Liver (tissue), 9 donors: ENCODE results near the gene RTN4RL1. TPM values are rescaled to one million over a fixed set of nuclear protein-coding genes. Genes with fewer than 3 reads are reported as not detected.

ENCODE experiments used
- DNase-seq: peaks from one replicate; pipeline ENCODE4 v3.0.0-alpha.2; 2017; ENCODE audit warnings: low spot score
- H3K27ac ChIP-seq, 2 donors: one replicate each; pipeline ENCODE4 v1.7.0; 2013; ENCODE audit warnings: inconsistent platforms in 2 of 2, low read length in 2 of 2, control low read depth in 1 of 2, low read depth in 1 of 2, mild to moderate bottlenecking in 1 of 2
- H3K27me3 ChIP-seq, 4 donors: one replicate each; pipeline versions ENCODE4 v1.6.1 to v1.7.0; 2013; ENCODE audit warnings: low read length in 3 of 4, inconsistent platforms in 1 of 4, mild to moderate bottlenecking in 1 of 4, moderate library complexity in 1 of 4; ENCODE audit not compliant: control insufficient read depth in 4 of 4, insufficient read depth in 4 of 4
- H3K36me3 ChIP-seq, 4 donors: one replicate each; pipeline versions ENCODE4 v1.6.1 to v1.7.0; 2013; ENCODE audit warnings: low read length in 3 of 4, mild to moderate bottlenecking in 3 of 4, low read depth in 1 of 4, moderate library complexity in 1 of 4; ENCODE audit not compliant: control insufficient read depth in 4 of 4, insufficient read depth in 3 of 4
- H3K4me1 ChIP-seq, 4 donors: one replicate each; pipeline versions ENCODE4 v1.6.1 to v1.7.0; 2013; ENCODE audit warnings: low read length in 3 of 4, mild to moderate bottlenecking in 3 of 4, moderate library complexity in 1 of 4; ENCODE audit not compliant: control insufficient read depth in 4 of 4, insufficient read depth in 4 of 4
- H3K4me3 ChIP-seq, 3 donors: one replicate each; pipeline versions ENCODE4 v1.6.1 to v1.7.0; 2013; ENCODE audit warnings: low read length in 3 of 3, control low read depth in 1 of 3, low read depth in 1 of 3, mild to moderate bottlenecking in 1 of 3
- H3K9ac ChIP-seq, 2 donors: one replicate each; pipeline ENCODE4 v1.7.0; 2013; ENCODE audit warnings: low read length in 2 of 2, mild to moderate bottlenecking in 2 of 2, moderate library complexity in 2 of 2, control low read depth in 1 of 2, low read depth in 1 of 2
- H3K9me3 ChIP-seq, 4 donors: one replicate each; pipeline versions ENCODE4 v1.6.1 to v1.7.0; 2013; ENCODE audit warnings: low read length in 3 of 4; ENCODE audit not compliant: control insufficient read depth in 4 of 4
- ATF3 ChIP-seq: IDR thresholded peaks from 2 replicates; pipeline ENCODE4 v1.6.1; 2016; ENCODE audit warnings: antibody characterized with exemption
- EGR1 ChIP-seq, 2 donors: IDR thresholded peaks; 2 replicates each; pipeline ENCODE4 v1.6.1; 2016 to 2018; ENCODE audit warnings: antibody characterized with exemption in 2 of 2, low read depth in 2 of 2
- FOXA1 ChIP-seq: IDR thresholded peaks from 2 replicates; pipeline ENCODE4 v1.6.1; 2016; ENCODE audit warnings: antibody characterized with exemption
- FOXA2 ChIP-seq: IDR thresholded peaks from 2 replicates; pipeline ENCODE4 v1.6.1; 2016; ENCODE audit warnings: antibody characterized with exemption
- GABPA ChIP-seq, 2 donors: IDR thresholded peaks in 1 of 2; conservative IDR thresholded peaks in 1 of 2; 2 replicates each; pipeline ENCODE4 v1.6.1; 2016; ENCODE audit warnings: antibody characterized with exemption in 2 of 2, mild to moderate bottlenecking in 1 of 2, moderate library complexity in 1 of 2
- HNF4A ChIP-seq, 2 donors: conservative IDR thresholded peaks; 2 replicates each; pipeline ENCODE4 v1.6.1; 2016; ENCODE audit warnings: antibody characterized with exemption in 2 of 2, mild to moderate bottlenecking in 2 of 2
- HNF4G ChIP-seq: IDR thresholded peaks from 2 replicates; pipeline ENCODE4 v1.6.1; 2016; ENCODE audit warnings: antibody characterized with exemption
- JUND ChIP-seq, 2 donors: IDR thresholded peaks; 2 replicates each; pipeline ENCODE4 v1.6.1; 2016; ENCODE audit warnings: antibody characterized with exemption in 2 of 2
- MAX ChIP-seq: IDR thresholded peaks from 2 replicates; pipeline ENCODE4 v1.6.1; 2016; ENCODE audit warnings: antibody characterized with exemption
- NR2F2 ChIP-seq: IDR thresholded peaks from 2 replicates; pipeline ENCODE4 v1.6.1; 2016; ENCODE audit warnings: antibody characterized with exemption
- RAD21 ChIP-seq, 2 donors: IDR thresholded peaks; 2 replicates each; pipeline ENCODE4 v1.6.1; 2016; ENCODE audit warnings: antibody characterized with exemption in 2 of 2, mild to moderate bottlenecking in 2 of 2
- REST ChIP-seq: IDR thresholded peaks from 2 replicates; pipeline ENCODE4 v1.6.1; 2016; ENCODE audit warnings: antibody characterized with exemption, mild to moderate bottlenecking
- RXRA ChIP-seq, 2 donors: IDR thresholded peaks; 2 replicates each; pipeline ENCODE4 v1.6.1; 2017 to 2018; ENCODE audit warnings: antibody characterized with exemption in 2 of 2, mild to moderate bottlenecking in 1 of 2
- SP1 ChIP-seq: IDR thresholded peaks from 2 replicates; pipeline ENCODE4 v1.6.1; 2018; ENCODE audit warnings: antibody characterized with exemption, mild to moderate bottlenecking
- TAF1 ChIP-seq: conservative IDR thresholded peaks from 2 replicates; pipeline ENCODE4 v1.6.1; 2016; ENCODE audit warnings: antibody characterized with exemption, mild to moderate bottlenecking
- YY1 ChIP-seq: IDR thresholded peaks from 2 replicates; pipeline ENCODE4 v1.6.1; 2016; ENCODE audit warnings: antibody characterized with exemption, mild to moderate bottlenecking
- WGBS: extraction: QIAGEN DNeasy Blood & Tissue Kit; methylation state at CpG from one replicate; pipeline ENCODE4 v1.1.7; 2013; 5-methylcytosine and 5-hydroxymethylcytosine counted together
- polyA plus RNA-seq, 2 donors: library from polyadenylated mRNA; stranded (reverse) in 1 of 2; unstranded in 1 of 2; fragments of 200-250 nt in 1 of 2; fragments of >200 nt in 1 of 2; fragmentation: Nextera tagmentation in 1 of 2; extraction: Ambion mirVana in 1 of 2; gene quantifications; one replicate each; pipeline versions ENCODE4 v1.2.1 to v1.2.3, GENCODE V29; 2013 to 2015
- total RNA-seq, 2 donors: library from RNA; depleted of rRNA; stranded (reverse); fragments of >200 nt; gene quantifications; one replicate each; pipeline ENCODE4 v1.2.3, GENCODE V29; 2014
- TF ChIP-seq, protein P1 (sequence below): fragments of 150-350 bp; IDR thresholded peaks from 2 replicates; pipeline ENCODE4 v1.5.1; 2017; ENCODE audit warnings: improper control_type of control experiment, low read depth, low read length; ENCODE audit not compliant: missing input control
- TF ChIP-seq, protein P2 (sequence below): IDR thresholded peaks from 2 replicates; pipeline ENCODE4 v1.6.1; 2016; ENCODE audit warnings: antibody characterized with exemption
- donor health status: healthy.
- donor health status: healthy.
- donor health status: healthy.
- donor health status: healthy.
- donor health status: healthy.

RTN4RL1 gene
- total and polyA plus RNA-seq, 4 donors = 0.04 to 5.4 (median 1.2) TPM

- no peak for TF ChIP-seq REST
- no peak for TF ChIP-seq SP1
- no peak for TF ChIP-seq EGR1 (IDR thresholded peaks at IDR 0.05; ENCODE audit: low read depth in 2 of 2)
- TF ChIP-seq FOXA2 = no peak
- TF ChIP-seq ATF3 = no peak
These were observed 104.2 kb downstream of the RTN4RL1 start (continued) for GRCh38 chr17:1920948-1921351.

DNA sequence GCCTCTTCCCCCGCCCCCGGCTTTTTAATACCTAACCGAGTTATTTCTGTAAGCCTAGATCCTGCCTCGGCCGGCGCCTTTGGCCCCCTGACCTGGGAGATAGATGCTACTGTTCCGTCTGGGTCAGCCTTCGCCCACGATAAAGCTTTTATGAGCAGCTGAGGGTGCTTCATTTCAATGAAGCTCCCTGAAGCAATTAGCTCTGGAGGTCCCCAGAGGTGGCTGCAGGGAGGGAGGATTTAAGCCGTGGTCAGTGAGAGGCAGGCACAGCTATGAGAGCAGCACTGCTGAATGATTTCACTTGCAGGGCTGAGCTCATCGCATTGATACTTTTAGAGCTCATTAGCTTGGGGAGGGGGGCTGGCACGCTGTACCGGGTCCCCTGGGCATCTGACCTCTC lies 105.9 kb downstream of the RTN4RL1 start:
- Histone ChIP-seq H3K9me3 (no peaks in the 10 kb centered on the region), H3K4me1 (no peaks in the 10 kb centered on the region), H3K4me3 (no peak overlapping the region), H3K27ac (no peak overlapping the region), H3K27me3 (no peaks in the 10 kb centered on the region), H3K36me3 (no peaks in the 10 kb centered on the region), H3K9ac (no peak overlapping the region)
- WGBS = 87% methylated on average over 13 of the region's 13 CpGs
- DNase-seq = no peak
- TF ChIP-seq YY1 (no peak), RAD21 (IDR thresholded peaks at IDR 0.05) (no peak), MAX (no peak), JUND (IDR thresholded peaks at IDR 0.05) (no peak), ATF3 (no peak), REST (no peak), EGR1 (IDR thresholded peaks at IDR 0.05; ENCODE audit: low read depth in 2 of 2) (no peak), HNF4G (no peak), RXRA (IDR thresholded peaks at IDR 0.05) (no peak), NR2F2 (no peak), SP1 (no peak), GABPA (IDR thresholded peaks at IDR 0.05 in 1 of 2, conservative IDR thresholded peaks at IDR 0.05 in 1 of 2) (no peak), TAF1 (no peak), FOXA1 (no peak), FOXA2 (no peak), HNF4A (conservative IDR thresholded peaks at IDR 0.05) (no peak)
- TF ChIP-seq, protein P1, sequence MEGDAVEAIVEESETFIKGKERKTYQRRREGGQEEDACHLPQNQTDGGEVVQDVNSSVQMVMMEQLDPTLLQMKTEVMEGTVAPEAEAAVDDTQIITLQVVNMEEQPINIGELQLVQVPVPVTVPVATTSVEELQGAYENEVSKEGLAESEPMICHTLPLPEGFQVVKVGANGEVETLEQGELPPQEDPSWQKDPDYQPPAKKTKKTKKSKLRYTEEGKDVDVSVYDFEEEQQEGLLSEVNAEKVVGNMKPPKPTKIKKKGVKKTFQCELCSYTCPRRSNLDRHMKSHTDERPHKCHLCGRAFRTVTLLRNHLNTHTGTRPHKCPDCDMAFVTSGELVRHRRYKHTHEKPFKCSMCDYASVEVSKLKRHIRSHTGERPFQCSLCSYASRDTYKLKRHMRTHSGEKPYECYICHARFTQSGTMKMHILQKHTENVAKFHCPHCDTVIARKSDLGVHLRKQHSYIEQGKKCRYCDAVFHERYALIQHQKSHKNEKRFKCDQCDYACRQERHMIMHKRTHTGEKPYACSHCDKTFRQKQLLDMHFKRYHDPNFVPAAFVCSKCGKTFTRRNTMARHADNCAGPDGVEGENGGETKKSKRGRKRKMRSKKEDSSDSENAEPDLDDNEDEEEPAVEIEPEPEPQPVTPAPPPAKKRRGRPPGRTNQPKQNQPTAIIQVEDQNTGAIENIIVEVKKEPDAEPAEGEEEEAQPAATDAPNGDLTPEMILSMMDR = no peak
- TF ChIP-seq, protein P2, sequence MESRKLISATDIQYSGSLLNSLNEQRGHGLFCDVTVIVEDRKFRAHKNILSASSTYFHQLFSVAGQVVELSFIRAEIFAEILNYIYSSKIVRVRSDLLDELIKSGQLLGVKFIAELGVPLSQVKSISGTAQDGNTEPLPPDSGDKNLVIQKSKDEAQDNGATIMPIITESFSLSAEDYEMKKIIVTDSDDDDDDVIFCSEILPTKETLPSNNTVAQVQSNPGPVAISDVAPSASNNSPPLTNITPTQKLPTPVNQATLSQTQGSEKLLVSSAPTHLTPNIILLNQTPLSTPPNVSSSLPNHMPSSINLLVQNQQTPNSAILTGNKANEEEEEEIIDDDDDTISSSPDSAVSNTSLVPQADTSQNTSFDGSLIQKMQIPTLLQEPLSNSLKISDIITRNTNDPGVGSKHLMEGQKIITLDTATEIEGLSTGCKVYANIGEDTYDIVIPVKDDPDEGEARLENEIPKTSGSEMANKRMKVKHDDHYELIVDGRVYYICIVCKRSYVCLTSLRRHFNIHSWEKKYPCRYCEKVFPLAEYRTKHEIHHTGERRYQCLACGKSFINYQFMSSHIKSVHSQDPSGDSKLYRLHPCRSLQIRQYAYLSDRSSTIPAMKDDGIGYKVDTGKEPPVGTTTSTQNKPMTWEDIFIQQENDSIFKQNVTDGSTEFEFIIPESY = no peak
